Endodermal cell (in vitro differentiated cells): ENCODE measurements around the gene LGI2. TPM values are rescaled to one million over a fixed set of nuclear protein-coding genes. Genes with fewer than 3 reads are reported as not detected.
"Not testable (repeated sequence)": the region's sequence is repeated elsewhere in the genome, so short reads cannot be mapped to it uniquely, and the experiment has no call there.

ENCODE experiments used
- DNase-seq: peaks from one replicate; pipeline ENCODE4 v3.0.0-alpha.2; 2017
- H3K27ac ChIP-seq: 2 replicates; pipeline ENCODE4 v1.5.1; 2013; ENCODE audit warnings: mild to moderate bottlenecking, low read depth, low read length, moderate library complexity
- H3K27me3 ChIP-seq: 2 replicates; pipeline ENCODE4 v1.6.1; 2013; ENCODE audit warnings: mild to moderate bottlenecking, low read length, moderate library complexity; ENCODE audit not compliant: insufficient read depth, control insufficient read depth, poor library complexity, severe bottlenecking
- H3K36me3 ChIP-seq: 2 replicates; pipeline ENCODE4 v1.7.0; 2013; ENCODE audit warnings: mild to moderate bottlenecking, low read length, moderate library complexity; ENCODE audit not compliant: control insufficient read depth, insufficient read depth
- H3K4me1 ChIP-seq: one replicate; pipeline ENCODE4 v1.7.0; 2013; ENCODE audit warnings: low read length; ENCODE audit not compliant: control insufficient read depth, insufficient read depth
- H3K4me3 ChIP-seq: 2 replicates; pipeline ENCODE4 v1.5.1; 2013; ENCODE audit warnings: mild to moderate bottlenecking, low read length, moderate library complexity
- H3K9ac ChIP-seq: 2 replicates; pipeline ENCODE4 v1.6.1; 2013; ENCODE audit warnings: mild to moderate bottlenecking, low read length, moderate library complexity; ENCODE audit not compliant: poor library complexity, severe bottlenecking; ENCODE audit errors: extremely low read depth
- H3K9me3 ChIP-seq: 2 replicates; pipeline ENCODE4 v1.6.1; 2013; ENCODE audit warnings: mild to moderate bottlenecking, low read length, moderate library complexity; ENCODE audit not compliant: control insufficient read depth
- H3K27ac Mint-ChIP-seq: 2 replicates; pipeline ENCODE4 v1.8.0; 2020; ENCODE audit warnings: mixed read lengths
- H3K27me3 Mint-ChIP-seq: 2 replicates; pipeline ENCODE4 v1.8.0; 2021; ENCODE audit warnings: mild to moderate bottlenecking, mixed read lengths; ENCODE audit not compliant: insufficient read depth
- H3K36me3 Mint-ChIP-seq: 2 replicates; pipeline ENCODE4 v1.8.0; 2020; ENCODE audit warnings: low read depth, mixed read lengths
- H3K4me1 Mint-ChIP-seq: 2 replicates; pipeline ENCODE4 v1.8.0; 2020; ENCODE audit warnings: mixed read lengths
- H3K4me3 Mint-ChIP-seq: 2 replicates; pipeline ENCODE4 v1.8.0; 2020; ENCODE audit warnings: mild to moderate bottlenecking, moderate library complexity, mixed read lengths
- H3K9me3 Mint-ChIP-seq: 2 replicates; pipeline ENCODE4 v1.8.0; 2020; ENCODE audit warnings: mild to moderate bottlenecking, mixed read lengths
- CTCF ChIP-seq: fragments of 200-600 bp; sonication (generic); conservative IDR thresholded peaks from 2 replicates; pipeline ENCODE4 v1.5.0; 2021; ENCODE audit warnings: antibody characterized with exemption, mild to moderate bottlenecking
- WGBS, 2 experiments: methylation state at CpG; one replicate each; pipeline versions ENCODE4 v1.1.5 to v1.1.7; 2013; ENCODE audit warnings: missing lambda C conversion rate in 2 of 2, mixed read lengths in 1 of 2; ENCODE audit not compliant: insufficient coverage in 1 of 2, insufficient read length in 1 of 2; 5-methylcytosine and 5-hydroxymethylcytosine counted together
- total RNA-seq, 2 donors: library from RNA; stranded (reverse); fragmentation: NEBNext Ultra II Directional in 1 of 2; extraction: Animal tissue kit (Norgen Biotek cat#: 25700) in 1 of 2; gene quantifications; 2 replicates in 1 of 2; 3 replicates in 1 of 2; pipeline ENCODE4 v1.2.1, GENCODE V29; 2021

The LGI2 gene
- total RNA-seq, 2 donors from 2014 or later = 6.5 to 15.9 TPM

- Histone ChIP-seq H3K4me3 (no peak overlapping the region), H3K9ac (no peak overlapping the region), H3K36me3 (no peaks in the 10 kb centered on the region), H3K9me3 (no peaks in the 10 kb centered on the region), H3K4me1 (peaks cover 9% of the 10 kb centered on the region), H3K27ac (no peak overlapping the region), H3K27me3 (no peaks in the 10 kb centered on the region)
- Mint-ChIP-seq H3K36me3 (no peaks in the 10 kb centered on the region), H3K9me3 (peaks cover 2% of the 10 kb centered on the region), H3K27me3 (peaks cover 2% of the 10 kb centered on the region), H3K4me3 (no peak overlapping the region), H3K4me1 (peaks cover 46% of the 10 kb centered on the region), H3K27ac (no peak overlapping the region)
- no peak for TF ChIP-seq CTCF
- WGBS, 2 experiments = 88 to 93% methylated on average over 4 to 7 of the region's 7 CpGs
- no peak for DNase-seq
These were observed 35.3 kb upstream of the LGI2 start for GRCh38 chr4:25065932-25066590.

- H3K36me3 ChIP-seq = no peaks in the 10 kb centered on the region
- no peaks in the 10 kb centered on the region for H3K27me3 ChIP-seq
- peaks cover 6% of the 10 kb centered on the region for H3K4me1 ChIP-seq
- H3K4me3 ChIP-seq = no peak overlapping the region
- Mint-ChIP-seq H3K36me3 (no peaks in the 10 kb centered on the region), H3K27me3 (peaks cover 2% of the 10 kb centered on the region), H3K9me3 (peaks cover 2% of the 10 kb centered on the region), H3K4me1 (peaks cover 39% of the 10 kb centered on the region), H3K27ac (peak overlapping the region; percentile 56), H3K4me3 (no peak overlapping the region)
- H3K27ac ChIP-seq = no peak overlapping the region
- H3K9ac ChIP-seq = no peak overlapping the region
- WGBS, 2 experiments = 39 to 40% methylated on average over 3 to 5 of the region's 5 CpGs
- no peaks in the 10 kb centered on the region for H3K9me3 ChIP-seq
- DNase-seq = peak; percentile 64
- TF ChIP-seq CTCF = no peak
These were observed 34.7 kb upstream of the LGI2 start for GRCh38 chr4:25065431-25065858.

- not testable (repeated sequence) for H3K27me3 Mint-ChIP-seq, H3K9ac ChIP-seq, H3K36me3 Mint-ChIP-seq, H3K9me3 ChIP-seq, H3K9me3 Mint-ChIP-seq, H3K4me3 Mint-ChIP-seq, H3K4me3 ChIP-seq, H3K27ac Mint-ChIP-seq, H3K36me3 ChIP-seq, H3K4me1 ChIP-seq, H3K27me3 ChIP-seq, DNase-seq, H3K27ac ChIP-seq
- peaks cover 37% of the 10 kb centered on the region for H3K4me1 Mint-ChIP-seq
- 92 to 100% methylated on average over 1 of the region's 1 CpG for WGBS, 2 experiments
These were observed 33.7 kb upstream of the LGI2 start for GRCh38 chr4:25064447-25064846.

GRCh38 chr4:25063116-25063515, 32.4 kb upstream of the LGI2 start:
- Mint-ChIP-seq H3K4me3 (no peak overlapping the region), H3K4me1 (peaks cover 27% of the 10 kb centered on the region), H3K9me3 (peaks cover 10% of the 10 kb centered on the region), H3K36me3 (no peaks in the 10 kb centered on the region), H3K27ac (no peak overlapping the region), H3K27me3 (peaks cover 2% of the 10 kb centered on the region)
- no peak for TF ChIP-seq CTCF
- Histone ChIP-seq H3K9me3 (no peaks in the 10 kb centered on the region), H3K27me3 (no peaks in the 10 kb centered on the region), H3K4me3 (no peak overlapping the region), H3K27ac (no peak overlapping the region), H3K9ac (no peak overlapping the region), H3K36me3 (no peaks in the 10 kb centered on the region), H3K4me1 (no peaks in the 10 kb centered on the region)
- DNase-seq = no peak
- WGBS, 2 experiments = 86% methylated on average over 3 of the region's 3 CpGs
